Dorsolateral prefrontal cortex (tissue), 118 donors: ENCODE measurements around the gene TSPO. TPM values are rescaled to one million over a fixed set of nuclear protein-coding genes. Genes with fewer than 3 reads are reported as not detected.

Source experiments
- total RNA-seq, 120 experiments: library from RNA; stranded (reverse); gene quantifications; one replicate each; pipeline versions ENCODE4 v1.2.3 to v1.2.4, GENCODE V29; 2022

The TSPO gene
- total RNA-seq, 120 experiments from 2014 or later = 12.8 to 57.5 (median 25.4) TPM

Other genes starting within 250 kb of the TSPO start
- 10 to 100 TPM; 32.7 to 64.6 (median 48.1) TPM for gene PACSIN2, start 136.4 kb upstream of the TSPO start, total RNA-seq
- 10 to 100 TPM; 11.0 to 24.3 (median 16.5) TPM for gene TTLL1, start 62.2 kb upstream of the TSPO start, total RNA-seq
- gene BIK, start 40.8 kb upstream of the TSPO start, total RNA-seq = under 1 TPM in 4 of 120 experiments, not detected in 116; 0.46 to 0.56 (median 0.54) TPM
- 10 to 100 TPM; 10.7 to 29.7 (median 20.7) TPM for gene MCAT, start 8.2 kb upstream of the TSPO start, total RNA-seq
- gene TTLL12, start 35.6 kb downstream of the TSPO start, total RNA-seq = 10 to 100 TPM; 24.0 to 52.5 (median 34.0) TPM
- gene SCUBE1, start 191.8 kb downstream of the TSPO start, total RNA-seq = 1 to 10 TPM in 77 of 120 experiments, under 1 TPM in 43; 0.20 to 5.2 (median 1.4) TPM